Measurements from ENCODE around the gene NCOR1.

DNA sequence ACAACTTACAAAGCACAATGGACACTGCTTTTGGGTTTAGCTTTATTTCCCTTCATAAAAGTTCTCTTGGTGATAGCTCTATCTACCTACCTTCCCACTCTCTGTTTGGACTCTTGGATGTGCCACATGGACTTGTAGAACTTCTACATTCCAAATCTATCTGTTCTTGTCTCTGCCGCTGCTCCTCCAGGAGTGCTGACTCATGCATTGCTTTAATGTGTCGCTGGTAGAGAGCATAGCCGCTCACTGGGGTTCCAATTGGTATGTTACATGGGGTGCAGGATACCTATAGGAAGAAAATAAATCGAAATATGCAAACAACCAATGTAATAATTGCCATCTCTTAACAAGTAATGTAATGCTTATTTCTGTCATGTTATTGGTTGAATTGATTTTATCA, 123.6 kb downstream of the NCOR1 start:
- no peak for TF ChIP-seq FOXP1 (CRISPR knock-in tag; IDR thresholded peaks at IDR 0.05)
- TF ChIP-seq, protein P1, sequence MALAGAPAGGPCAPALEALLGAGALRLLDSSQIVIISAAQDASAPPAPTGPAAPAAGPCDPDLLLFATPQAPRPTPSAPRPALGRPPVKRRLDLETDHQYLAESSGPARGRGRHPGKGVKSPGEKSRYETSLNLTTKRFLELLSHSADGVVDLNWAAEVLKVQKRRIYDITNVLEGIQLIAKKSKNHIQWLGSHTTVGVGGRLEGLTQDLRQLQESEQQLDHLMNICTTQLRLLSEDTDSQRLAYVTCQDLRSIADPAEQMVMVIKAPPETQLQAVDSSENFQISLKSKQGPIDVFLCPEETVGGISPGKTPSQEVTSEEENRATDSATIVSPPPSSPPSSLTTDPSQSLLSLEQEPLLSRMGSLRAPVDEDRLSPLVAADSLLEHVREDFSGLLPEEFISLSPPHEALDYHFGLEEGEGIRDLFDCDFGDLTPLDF (CRISPR knock-in tag; IDR thresholded peaks at IDR 0.05): no peak
- TF ChIP-seq, protein P2, sequence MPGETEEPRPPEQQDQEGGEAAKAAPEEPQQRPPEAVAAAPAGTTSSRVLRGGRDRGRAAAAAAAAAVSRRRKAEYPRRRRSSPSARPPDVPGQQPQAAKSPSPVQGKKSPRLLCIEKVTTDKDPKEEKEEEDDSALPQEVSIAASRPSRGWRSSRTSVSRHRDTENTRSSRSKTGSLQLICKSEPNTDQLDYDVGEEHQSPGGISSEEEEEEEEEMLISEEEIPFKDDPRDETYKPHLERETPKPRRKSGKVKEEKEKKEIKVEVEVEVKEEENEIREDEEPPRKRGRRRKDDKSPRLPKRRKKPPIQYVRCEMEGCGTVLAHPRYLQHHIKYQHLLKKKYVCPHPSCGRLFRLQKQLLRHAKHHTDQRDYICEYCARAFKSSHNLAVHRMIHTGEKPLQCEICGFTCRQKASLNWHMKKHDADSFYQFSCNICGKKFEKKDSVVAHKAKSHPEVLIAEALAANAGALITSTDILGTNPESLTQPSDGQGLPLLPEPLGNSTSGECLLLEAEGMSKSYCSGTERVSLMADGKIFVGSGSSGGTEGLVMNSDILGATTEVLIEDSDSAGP (CRISPR knock-in tag; IDR thresholded peaks at IDR 0.05): no peak
